DOHH2 (cell line): ENCODE results near the gene GOLGA2.

Source experiments
- H3F3A ChIP-seq: fragments of 200-600 bp; sonication (generic), shearing (Covaris generic); 2 replicates; pipeline ENCODE4 v1.6.0; 2016; ENCODE audit warnings: antibody characterized with exemption, mild to moderate bottlenecking; ENCODE audit not compliant: control insufficient read depth, insufficient read depth
- H3K27ac ChIP-seq: fragments of 200-600 bp; sonication (generic); 2 replicates; pipeline ENCODE4 v1.5.1; 2014; ENCODE audit warnings: low read depth, mild to moderate bottlenecking, low read length, moderate library complexity
- H3K27me3 ChIP-seq: fragments of 200-600 bp; sonication (generic); 2 replicates; pipeline ENCODE4 v1.6.1; 2014; ENCODE audit warnings: mild to moderate bottlenecking, low read length, mixed read lengths; ENCODE audit not compliant: control insufficient read depth
- H3K36me3 ChIP-seq: fragments of 200-600 bp; sonication (generic); 2 replicates; pipeline ENCODE4 v1.6.1; 2014; ENCODE audit warnings: mild to moderate bottlenecking, low read length, moderate library complexity, mixed read lengths; ENCODE audit not compliant: control insufficient read depth
- H3K4me1 ChIP-seq: fragments of 200-600 bp; sonication (generic); 2 replicates; pipeline ENCODE4 v1.6.1; 2014; ENCODE audit warnings: mild to moderate bottlenecking, low read length, mixed read lengths; ENCODE audit not compliant: control insufficient read depth
- H3K4me2 ChIP-seq: fragments of 200-600 bp; sonication (generic); 2 replicates; pipeline ENCODE4 v1.6.0; 2014; ENCODE audit warnings: mild to moderate bottlenecking, low read length, moderate library complexity
- H3K4me3 ChIP-seq: fragments of 200-600 bp; sonication (generic); 2 replicates; pipeline ENCODE4 v1.5.1; 2014; ENCODE audit warnings: mild to moderate bottlenecking, low read length, mixed read lengths
- H3K79me2 ChIP-seq: fragments of 200-600 bp; sonication (generic); 2 replicates; pipeline ENCODE4 v1.6.1; 2014; ENCODE audit warnings: mild to moderate bottlenecking, low read length, mixed read lengths; ENCODE audit not compliant: control insufficient read depth
- H3K9me2 ChIP-seq: fragments of 200-600 bp; sonication (generic); replicated peaks from 2 replicates; pipeline ENCODE4 v1.6.1; 2014; ENCODE audit warnings: mild to moderate bottlenecking, low read length, mixed read lengths; ENCODE audit not compliant: control insufficient read depth
- H3K9me3 ChIP-seq: fragments of 200-600 bp; sonication (generic); 2 replicates; pipeline ENCODE4 v1.6.1; 2014; ENCODE audit warnings: antibody characterized with exemption, low read length, mixed read lengths; ENCODE audit not compliant: control insufficient read depth, insufficient read depth
- H4K20me1 ChIP-seq: fragments of 200-600 bp; sonication (generic); 2 replicates; pipeline ENCODE4 v1.6.0; 2014; ENCODE audit warnings: low read depth, mild to moderate bottlenecking, antibody characterized with exemption, low read length, moderate library complexity; ENCODE audit not compliant: control insufficient read depth, insufficient read depth
- EZH2phosphoT487 ChIP-seq: fragments of 200-600 bp; sonication (generic); IDR thresholded peaks from 2 replicates; pipeline ENCODE4 v1.6.1; 2017; ENCODE audit warnings: borderline replicate concordance, mild to moderate bottlenecking, antibody characterized with exemption, low read length, moderate library complexity, mixed read lengths
- TF ChIP-seq, protein P1 (sequence below): fragments of 200-600 bp; sonication (generic); IDR thresholded peaks from one replicate; pipeline ENCODE4 v1.5.1; 2014; ENCODE audit warnings: antibody characterized with exemption, mild to moderate bottlenecking, low read depth, low read length; ENCODE audit not compliant: poor library complexity, severe bottlenecking

The GOLGA2 gene

DNA sequence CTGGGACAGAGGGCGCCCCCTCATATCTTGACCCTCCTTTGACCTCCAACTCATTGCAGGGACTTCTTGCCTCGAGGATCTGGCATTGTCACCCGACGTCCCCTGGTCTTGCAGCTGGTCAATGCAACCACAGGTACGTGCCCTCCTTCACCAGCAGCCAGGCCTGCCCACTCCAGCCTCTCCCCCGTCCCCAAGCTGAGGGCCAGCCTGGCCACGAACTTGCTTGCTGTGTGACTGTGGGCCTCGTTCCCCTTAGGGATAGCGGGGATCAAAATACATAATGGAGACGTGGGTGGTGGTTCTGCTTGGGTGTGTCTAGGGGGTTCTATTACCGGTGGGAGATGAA is 57.7 kb downstream of the GOLGA2 start:
- Histone ChIP-seq H3K9me3 (no peaks in the 10 kb centered on the region), H3K4me1 (peaks cover 14% of the 10 kb centered on the region), H3K4me3 (peak overlapping the region; percentile 59), H3K9me2 (no peaks in the 10 kb centered on the region), H4K20me1 (no peaks in the 10 kb centered on the region), H3K27ac (no peak overlapping the region), H3F3A (no peaks in the 10 kb centered on the region), H3K36me3 (no peaks in the 10 kb centered on the region), H3K79me2 (no peaks in the 10 kb centered on the region), H3K4me2 (peak overlapping the region; percentile 63), H3K27me3 (peaks cover 22% of the 10 kb centered on the region)
- TF ChIP-seq, protein P1, sequence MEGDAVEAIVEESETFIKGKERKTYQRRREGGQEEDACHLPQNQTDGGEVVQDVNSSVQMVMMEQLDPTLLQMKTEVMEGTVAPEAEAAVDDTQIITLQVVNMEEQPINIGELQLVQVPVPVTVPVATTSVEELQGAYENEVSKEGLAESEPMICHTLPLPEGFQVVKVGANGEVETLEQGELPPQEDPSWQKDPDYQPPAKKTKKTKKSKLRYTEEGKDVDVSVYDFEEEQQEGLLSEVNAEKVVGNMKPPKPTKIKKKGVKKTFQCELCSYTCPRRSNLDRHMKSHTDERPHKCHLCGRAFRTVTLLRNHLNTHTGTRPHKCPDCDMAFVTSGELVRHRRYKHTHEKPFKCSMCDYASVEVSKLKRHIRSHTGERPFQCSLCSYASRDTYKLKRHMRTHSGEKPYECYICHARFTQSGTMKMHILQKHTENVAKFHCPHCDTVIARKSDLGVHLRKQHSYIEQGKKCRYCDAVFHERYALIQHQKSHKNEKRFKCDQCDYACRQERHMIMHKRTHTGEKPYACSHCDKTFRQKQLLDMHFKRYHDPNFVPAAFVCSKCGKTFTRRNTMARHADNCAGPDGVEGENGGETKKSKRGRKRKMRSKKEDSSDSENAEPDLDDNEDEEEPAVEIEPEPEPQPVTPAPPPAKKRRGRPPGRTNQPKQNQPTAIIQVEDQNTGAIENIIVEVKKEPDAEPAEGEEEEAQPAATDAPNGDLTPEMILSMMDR = no peak
- no peak for TF ChIP-seq EZH2phosphoT487

DNA sequence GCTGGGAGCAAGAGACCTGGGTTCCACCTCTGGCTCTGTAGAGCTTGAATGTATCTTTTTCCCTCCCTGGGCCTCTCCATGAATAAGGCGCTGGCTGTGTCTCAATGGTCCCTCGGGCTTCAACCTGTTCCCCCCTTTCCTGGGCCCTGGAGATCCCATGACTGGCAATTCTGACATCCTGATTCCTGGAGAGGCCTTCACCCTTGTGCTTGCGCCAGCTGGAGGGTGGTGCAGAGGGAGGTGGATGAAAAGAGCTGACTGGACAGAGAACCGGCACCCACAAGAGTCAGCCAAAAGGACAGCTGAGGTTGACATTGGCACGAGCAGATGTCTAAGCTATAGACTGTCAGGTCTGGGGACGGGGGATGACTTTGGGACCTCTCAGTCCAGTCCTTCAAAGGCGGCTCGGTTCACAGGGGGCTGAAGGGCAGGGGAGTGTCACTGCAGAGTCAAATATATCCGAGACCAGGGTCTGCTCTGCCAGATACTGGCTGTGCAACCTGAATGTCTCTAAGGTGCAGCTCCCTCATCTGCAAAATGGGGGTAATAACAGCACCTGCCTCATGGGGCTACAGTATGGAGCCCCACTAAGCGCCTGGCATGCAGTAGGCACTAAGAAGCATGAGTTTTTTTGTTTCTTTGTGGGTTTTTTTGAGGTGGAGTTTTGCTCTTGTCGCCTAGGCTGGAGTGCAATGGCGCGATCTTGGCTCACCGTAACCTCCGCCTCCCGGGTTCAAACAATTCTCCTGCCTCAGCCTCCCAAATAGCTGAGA is 58.8 kb downstream of the GOLGA2 start:
- TF ChIP-seq, protein P1 = no peak
- TF ChIP-seq EZH2phosphoT487 = no peak
- H3K79me2 ChIP-seq = no peaks in the 10 kb centered on the region

DNA sequence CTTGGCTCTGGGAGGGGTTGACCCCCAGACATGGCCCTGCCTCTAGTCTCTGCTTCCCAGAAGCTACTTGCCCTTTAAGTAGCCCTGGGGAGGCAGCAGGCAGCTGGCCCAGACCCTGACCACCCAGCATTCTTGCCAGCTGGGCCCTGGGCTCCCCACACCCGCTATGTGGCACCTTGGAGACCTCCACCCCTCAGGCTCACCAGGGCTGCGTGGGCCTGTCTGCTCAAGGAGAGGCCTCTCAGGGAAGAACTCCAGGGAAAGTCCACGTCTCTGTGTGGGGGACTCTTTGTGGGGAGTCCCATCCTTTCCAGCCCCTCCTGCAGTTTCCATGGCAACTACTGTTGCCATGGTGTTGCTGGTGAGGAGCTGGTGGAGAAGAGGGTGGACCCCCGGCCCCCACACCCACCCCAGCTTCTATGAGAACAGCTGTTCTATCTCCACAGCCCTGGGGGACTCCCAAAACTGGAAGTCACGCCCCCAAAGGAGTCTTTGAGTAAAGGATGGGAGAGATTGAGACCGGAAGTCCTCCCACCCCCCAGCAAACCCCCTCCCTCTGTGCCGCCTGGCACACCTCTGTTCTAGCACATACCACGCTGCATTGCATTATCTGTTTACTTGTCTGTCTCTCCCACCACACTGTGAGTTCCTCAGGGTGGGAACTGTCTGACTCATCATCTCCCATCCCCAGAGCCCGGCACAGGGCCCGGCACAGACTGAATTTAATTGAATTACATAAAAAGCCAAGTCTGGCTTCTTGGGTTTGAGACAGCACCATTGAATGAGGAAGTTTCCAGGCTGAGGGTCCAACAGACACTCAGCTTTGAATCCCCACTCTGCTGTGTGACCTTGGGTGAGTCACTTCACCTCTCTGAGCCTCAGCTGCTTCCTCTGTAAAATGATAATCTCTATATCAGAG is 60.1 kb downstream of the GOLGA2 start:
- peaks cover 42% of the 10 kb centered on the region for H3K27me3 ChIP-seq
- no peak overlapping the region for H3K4me2 ChIP-seq
- H3K79me2 ChIP-seq = no peaks in the 10 kb centered on the region
- no peak for TF ChIP-seq EZH2phosphoT487
- TF ChIP-seq, protein P1 = no peak
- H3K4me1 ChIP-seq = peaks cover 14% of the 10 kb centered on the region
- no peak overlapping the region for H3K27ac ChIP-seq
- no peaks in the 10 kb centered on the region for H3K9me2 ChIP-seq
- H3K36me3 ChIP-seq = no peaks in the 10 kb centered on the region
- no peaks in the 10 kb centered on the region for H3K9me3 ChIP-seq
- H3F3A ChIP-seq = no peaks in the 10 kb centered on the region
- H4K20me1 ChIP-seq = no peaks in the 10 kb centered on the region
- no peak overlapping the region for H3K4me3 ChIP-seq

More for the DNA sequence above, 58.8 kb downstream of the GOLGA2 start:
- no peaks in the 10 kb centered on the region for H3F3A ChIP-seq
- no peak overlapping the region for H3K4me2 ChIP-seq
- no peaks in the 10 kb centered on the region for H4K20me1 ChIP-seq
- H3K9me2 ChIP-seq = no peaks in the 10 kb centered on the region
- H3K27ac ChIP-seq = no peak overlapping the region
- no peaks in the 10 kb centered on the region for H3K36me3 ChIP-seq
- peaks cover 30% of the 10 kb centered on the region for H3K27me3 ChIP-seq
- H3K9me3 ChIP-seq = no peaks in the 10 kb centered on the region
- H3K4me3 ChIP-seq = no peak overlapping the region
- peaks cover 14% of the 10 kb centered on the region for H3K4me1 ChIP-seq
